HepG2 (cell line): ENCODE data around the gene LCN1. TPM values are rescaled to one million over a fixed set of nuclear protein-coding genes. Genes with fewer than 3 reads are reported as not detected.
A peak's percentile ranks its signal among the peaks of the same experiment; 100 is the strongest.

Source experiments
- ARNT2 ChIP-seq: sonication (generic); formaldehyde crosslinking; IDR thresholded peaks from 2 replicates; pipeline ENCODE4 v1.8.0; 2022; ENCODE audit warnings: mild to moderate bottlenecking, low read depth, missing genetic modification reagents, moderate library complexity
- CREB3 ChIP-seq: sonication (generic); formaldehyde crosslinking; IDR thresholded peaks from 2 replicates; pipeline ENCODE4 v1.5.0; 2020; ENCODE audit warnings: missing genetic modification reagents
- FOXO1 ChIP-seq: sonication (generic); formaldehyde crosslinking; IDR thresholded peaks from 2 replicates; pipeline ENCODE4 v1.4.0; 2020; ENCODE audit warnings: missing genetic modification reagents
- KAT8 ChIP-seq: IDR thresholded peaks from 2 replicates; pipeline ENCODE4 v1.6.1; 2016; ENCODE audit warnings: missing genetic modification reagents, missing compliant biosample characterization
- POLR2G ChIP-seq: fragments of 200-400 bp; formaldehyde crosslinking; IDR thresholded peaks from 2 replicates; pipeline ENCODE4 v1.6.1; 2018; ENCODE audit warnings: mild to moderate bottlenecking, low read depth, low read length, moderate library complexity
- TEAD2 ChIP-seq: sonication (generic); formaldehyde crosslinking; IDR thresholded peaks from 2 replicates; pipeline ENCODE4 v1.9.0; 2021; ENCODE audit warnings: missing genetic modification reagents
- ZBTB21 ChIP-seq: sonication (generic); formaldehyde crosslinking; IDR thresholded peaks from 2 replicates; pipeline ENCODE4 v1.4.0; 2020; ENCODE audit warnings: missing genetic modification reagents
- ZBTB7B ChIP-seq: sonication (generic); formaldehyde crosslinking; IDR thresholded peaks from 2 replicates; pipeline ENCODE4 v1.4.0; 2020; ENCODE audit warnings: missing genetic modification reagents
- ZNF431 ChIP-seq: sonication (generic); formaldehyde crosslinking; IDR thresholded peaks from 2 replicates; pipeline ENCODE4 v1.9.0; 2022; ENCODE audit warnings: missing genetic modification reagents, low read depth, mild to moderate bottlenecking, borderline replicate concordance
- ZNF567 ChIP-seq: sonication (generic); formaldehyde crosslinking; IDR thresholded peaks from 2 replicates; pipeline ENCODE4 v1.8.1; 2023; ENCODE audit warnings: mild to moderate bottlenecking, missing genetic modification reagents, borderline replicate concordance
- polyA plus RNA-seq, 8 experiments: library from polyadenylated mRNA; depleted of rRNA in 3 of 8; stranded (reverse) in 7 of 8; unstranded in 1 of 8; fragments of >200 nt; fragmentation: Illumina TruSeq in 4 of 8; extraction: Trizol in 4 of 8; gene quantifications; 2 replicates each; pipeline versions ENCODE4 v1.2.1 to v1.2.3, GENCODE V29; 2011 to 2016; ENCODE audit warnings: low read depth in 4 of 8, missing spikeins in 1 of 8, mixed read lengths in 1 of 8; ENCODE audit not compliant: insufficient read depth in 1 of 8
- total RNA-seq, 5 experiments: library from RNA; depleted of rRNA; stranded (reverse); fragments of >200 nt; fragmentation: Illumina TruSeq; extraction: Trizol; gene quantifications; 2 replicates each; pipeline ENCODE4 v1.2.3, GENCODE V29; 2016; ENCODE audit warnings: low read depth in 1 of 5
- TF ChIP-seq, protein P1 (sequence below), 2 experiments: sonication (generic) in 1 of 2; formaldehyde crosslinking in 1 of 2; IDR thresholded peaks; 2 replicates each; pipeline versions ENCODE4 v1.6.1 to v1.9.0; 2014 to 2022; ENCODE audit warnings: antibody characterized with exemption in 1 of 2, borderline replicate concordance in 1 of 2, inconsistent platforms in 1 of 2, low read depth in 1 of 2, missing genetic modification reagents in 1 of 2
- TF ChIP-seq, protein P2 (sequence below): sonication (generic); formaldehyde crosslinking; IDR thresholded peaks from 2 replicates; pipeline ENCODE4 v1.4.0; 2020; ENCODE audit warnings: missing genetic modification reagents, borderline replicate concordance
- TF ChIP-seq, protein P3 (sequence below): sonication (generic); formaldehyde crosslinking; IDR thresholded peaks from 2 replicates; pipeline ENCODE4 v1.5.0; 2020; ENCODE audit warnings: missing genetic modification reagents

Gene LCN1
- total and polyA plus RNA-seq, 2 of the 13 experiments (the other 11 are each of a cell fraction or from before 2014, with no cell fraction given) = not detected

DNA sequence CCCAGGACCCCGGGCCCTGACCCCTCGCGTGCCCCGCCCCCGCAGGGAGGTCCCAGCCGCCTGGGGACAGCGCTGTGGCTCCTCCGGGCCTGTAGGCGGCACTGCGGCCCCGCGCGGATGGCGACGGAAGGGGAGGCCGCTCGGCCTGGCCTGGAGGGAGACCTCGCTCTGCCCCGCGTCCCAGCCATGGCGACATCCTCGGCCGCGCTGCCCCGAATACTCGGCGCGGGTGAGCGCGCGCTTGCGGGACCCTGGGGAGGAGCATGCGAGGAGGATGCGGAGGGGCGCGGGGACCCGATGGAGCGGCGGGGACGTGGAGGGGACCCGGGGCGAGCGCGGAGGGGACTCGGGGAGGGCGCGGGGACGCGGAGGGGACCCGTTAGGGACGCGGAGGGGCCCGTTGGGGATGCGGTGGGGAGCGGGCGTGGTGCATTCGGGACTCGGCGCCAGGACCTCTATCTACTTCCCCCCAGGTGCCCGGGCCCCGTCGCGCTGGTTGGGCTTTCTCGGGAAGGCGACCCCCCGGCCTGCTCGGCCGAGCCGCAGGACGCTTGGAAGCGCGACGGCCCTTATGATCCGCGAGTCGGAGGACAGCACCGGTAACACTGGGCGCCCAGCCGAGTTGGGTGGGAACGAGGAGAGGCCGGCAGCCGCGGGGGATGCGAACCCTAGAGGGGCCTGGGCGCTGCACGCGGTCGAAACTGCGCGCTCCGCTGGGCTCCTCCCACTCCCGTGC is 20.5 kb upstream of the LCN1 start, which contains the start of gene MRPS2 (continued):
- TF ChIP-seq, protein P1, sequence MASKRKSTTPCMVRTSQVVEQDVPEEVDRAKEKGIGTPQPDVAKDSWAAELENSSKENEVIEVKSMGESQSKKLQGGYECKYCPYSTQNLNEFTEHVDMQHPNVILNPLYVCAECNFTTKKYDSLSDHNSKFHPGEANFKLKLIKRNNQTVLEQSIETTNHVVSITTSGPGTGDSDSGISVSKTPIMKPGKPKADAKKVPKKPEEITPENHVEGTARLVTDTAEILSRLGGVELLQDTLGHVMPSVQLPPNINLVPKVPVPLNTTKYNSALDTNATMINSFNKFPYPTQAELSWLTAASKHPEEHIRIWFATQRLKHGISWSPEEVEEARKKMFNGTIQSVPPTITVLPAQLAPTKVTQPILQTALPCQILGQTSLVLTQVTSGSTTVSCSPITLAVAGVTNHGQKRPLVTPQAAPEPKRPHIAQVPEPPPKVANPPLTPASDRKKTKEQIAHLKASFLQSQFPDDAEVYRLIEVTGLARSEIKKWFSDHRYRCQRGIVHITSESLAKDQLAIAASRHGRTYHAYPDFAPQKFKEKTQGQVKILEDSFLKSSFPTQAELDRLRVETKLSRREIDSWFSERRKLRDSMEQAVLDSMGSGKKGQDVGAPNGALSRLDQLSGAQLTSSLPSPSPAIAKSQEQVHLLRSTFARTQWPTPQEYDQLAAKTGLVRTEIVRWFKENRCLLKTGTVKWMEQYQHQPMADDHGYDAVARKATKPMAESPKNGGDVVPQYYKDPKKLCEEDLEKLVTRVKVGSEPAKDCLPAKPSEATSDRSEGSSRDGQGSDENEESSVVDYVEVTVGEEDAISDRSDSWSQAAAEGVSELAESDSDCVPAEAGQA (IDR thresholded peaks at IDR 0.05; ENCODE audit: low read depth) = 0 out of 2 replicates have a peak, but pooled peaks have one; percentile 50
- TF ChIP-seq, protein P1 (CRISPR knock-in tag; IDR thresholded peaks at IDR 0.05; ENCODE audit: borderline replicate concordance) = no peak
- TF ChIP-seq, protein P2, sequence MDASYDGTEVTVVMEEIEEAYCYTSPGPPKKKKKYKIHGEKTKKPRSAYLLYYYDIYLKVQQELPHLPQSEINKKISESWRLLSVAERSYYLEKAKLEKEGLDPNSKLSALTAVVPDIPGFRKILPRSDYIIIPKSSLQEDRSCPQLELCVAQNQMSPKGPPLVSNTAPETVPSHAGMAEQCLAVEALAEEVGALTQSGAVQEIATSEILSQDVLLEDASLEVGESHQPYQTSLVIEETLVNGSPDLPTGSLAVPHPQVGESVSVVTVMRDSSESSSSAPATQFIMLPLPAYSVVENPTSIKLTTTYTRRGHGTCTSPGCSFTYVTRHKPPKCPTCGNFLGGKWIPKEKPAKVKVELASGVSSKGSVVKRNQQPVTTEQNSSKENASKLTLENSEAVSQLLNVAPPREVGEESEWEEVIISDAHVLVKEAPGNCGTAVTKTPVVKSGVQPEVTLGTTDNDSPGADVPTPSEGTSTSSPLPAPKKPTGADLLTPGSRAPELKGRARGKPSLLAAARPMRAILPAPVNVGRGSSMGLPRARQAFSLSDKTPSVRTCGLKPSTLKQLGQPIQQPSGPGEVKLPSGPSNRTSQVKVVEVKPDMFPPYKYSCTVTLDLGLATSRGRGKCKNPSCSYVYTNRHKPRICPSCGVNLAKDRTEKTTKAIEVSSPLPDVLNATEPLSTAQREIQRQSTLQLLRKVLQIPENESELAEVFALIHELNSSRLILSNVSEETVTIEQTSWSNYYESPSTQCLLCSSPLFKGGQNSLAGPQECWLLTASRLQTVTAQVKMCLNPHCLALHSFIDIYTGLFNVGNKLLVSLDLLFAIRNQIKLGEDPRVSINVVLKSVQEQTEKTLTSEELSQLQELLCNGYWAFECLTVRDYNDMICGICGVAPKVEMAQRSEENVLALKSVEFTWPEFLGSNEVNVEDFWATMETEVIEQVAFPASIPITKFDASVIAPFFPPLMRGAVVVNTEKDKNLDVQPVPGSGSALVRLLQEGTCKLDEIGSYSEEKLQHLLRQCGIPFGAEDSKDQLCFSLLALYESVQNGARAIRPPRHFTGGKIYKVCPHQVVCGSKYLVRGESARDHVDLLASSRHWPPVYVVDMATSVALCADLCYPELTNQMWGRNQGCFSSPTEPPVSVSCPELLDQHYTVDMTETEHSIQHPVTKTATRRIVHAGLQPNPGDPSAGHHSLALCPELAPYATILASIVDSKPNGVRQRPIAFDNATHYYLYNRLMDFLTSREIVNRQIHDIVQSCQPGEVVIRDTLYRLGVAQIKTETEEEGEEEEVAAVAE (CRISPR knock-in tag) = 0 out of 2 replicates have a peak, but pooled peaks have one; percentile 22
- TF ChIP-seq CREB3 (CRISPR knock-in tag) = no peak
- no peak for TF ChIP-seq TEAD2 (CRISPR knock-in tag)
- TF ChIP-seq ZNF431 (CRISPR knock-in tag) = peak; percentile 80; the same call in 1 of the 2 replicates
- peak; percentile 60; the same call in 1 of the 2 replicates for TF ChIP-seq ARNT2 (CRISPR knock-in tag)
- TF ChIP-seq FOXO1 (CRISPR knock-in tag) = peak; percentile 81
- TF ChIP-seq ZBTB7B = peak; percentile 81
- TF ChIP-seq KAT8 (CRISPR knock-in tag) = peak; percentile 87
- no peak for TF ChIP-seq ZBTB21 (CRISPR knock-in tag)
- TF ChIP-seq ZNF567 (CRISPR knock-in tag) = peak; percentile 52; the same call in 1 of the 2 replicates
- peak; percentile 80 for TF ChIP-seq POLR2G
- TF ChIP-seq, protein P3, sequence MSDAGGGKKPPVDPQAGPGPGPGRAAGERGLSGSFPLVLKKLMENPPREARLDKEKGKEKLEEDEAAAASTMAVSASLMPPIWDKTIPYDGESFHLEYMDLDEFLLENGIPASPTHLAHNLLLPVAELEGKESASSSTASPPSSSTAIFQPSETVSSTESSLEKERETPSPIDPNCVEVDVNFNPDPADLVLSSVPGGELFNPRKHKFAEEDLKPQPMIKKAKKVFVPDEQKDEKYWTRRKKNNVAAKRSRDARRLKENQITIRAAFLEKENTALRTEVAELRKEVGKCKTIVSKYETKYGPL (CRISPR knock-in tag) = no peak
